Testis (tissue), 2 donors: ENCODE measurements around the gene SHROOM1.
"Not testable (repeated sequence)": the region's sequence is repeated elsewhere in the genome, so short reads cannot be mapped to it uniquely, and the experiment has no call there.

ENCODE experiments used
- CTCF ChIP-seq, 3 experiments: fragments of 450-650 bp in 2 of 3; fragments of 200-600 bp in 1 of 3; sonication (generic) in 1 of 3; IDR thresholded peaks; one replicate each; pipeline ENCODE4 v1.5.1; 2016 to 2019; ENCODE audit warnings: antibody characterized with exemption in 3 of 3, mild to moderate bottlenecking in 2 of 3, moderate library complexity in 1 of 3
- POLR2A ChIP-seq: fragments of 450-650 bp; IDR thresholded peaks from one replicate; pipeline ENCODE4 v1.6.1; 2017; ENCODE audit warnings: antibody characterized with exemption, mild to moderate bottlenecking, moderate library complexity

DNA sequence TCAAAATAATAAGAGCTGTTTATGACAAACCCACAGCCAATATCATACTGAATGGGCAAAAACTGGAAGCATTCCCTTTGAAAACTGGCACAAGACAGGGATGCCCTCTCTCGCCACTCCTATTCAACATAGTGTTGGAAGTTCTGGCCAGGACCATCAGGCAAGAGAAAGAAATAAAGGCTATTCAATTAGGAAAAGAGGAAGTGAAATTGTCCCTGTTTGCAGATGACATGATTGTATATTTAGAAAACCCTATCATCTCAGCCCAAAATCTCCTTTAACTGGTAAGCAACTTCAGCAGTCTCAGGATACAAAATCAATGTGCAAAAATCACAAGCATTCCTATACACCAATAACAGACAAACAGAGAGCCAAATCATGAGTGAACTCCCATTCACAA is 26.2 kb downstream of the SHROOM1 start:
- TF ChIP-seq CTCF (IDR thresholded peaks at IDR 0.05); POLR2A: not testable (repeated sequence)
